Stimulated activated CD4-positive, alpha-beta T cell treated with anti-CD3 and anti-CD28 coated beads, Interleukin-4, amount 100 ng/mL, for 1 hour (primary cell): ENCODE results near the gene CORIN.
"Not testable (repeated sequence)": the region's sequence is repeated elsewhere in the genome, so short reads cannot be mapped to it uniquely, and the experiment has no call there.

Experiments
- DNase-seq: peaks from one replicate; pipeline ENCODE4 v3.0.0-alpha.2; 2020

The CORIN gene

GRCh38 chr4:47624031-47624441 lies 213.8 kb downstream of the CORIN start:
- no peak for DNase-seq

- DNase-seq, result no peak
Measured at GRCh38 chr4:47621181-47621580, 216.7 kb downstream of the CORIN start.

- no peak for DNase-seq
Measured at GRCh38 chr4:47619691-47620090, 218.2 kb downstream of the CORIN start.

- DNase-seq, result no peak
Measured at GRCh38 chr4:47617607-47618006, 220.3 kb downstream of the CORIN start.

GRCh38 chr4:47615385-47615784 lies 222.5 kb downstream of the CORIN start:
- DNase-seq, result no peak

GRCh38 chr4:47612116-47613023 lies 225.5 kb downstream of the CORIN start:
- no peak for DNase-seq

GRCh38 chr4:47606482-47606881 lies 231.4 kb downstream of the CORIN start:
- no peak for DNase-seq

GRCh38 chr4:47598896-47599295 lies 239.0 kb downstream of the CORIN start:
- DNase-seq, result no peak

- DNase-seq, result no peak
Measured at GRCh38 chr4:47598320-47598719, 239.5 kb downstream of the CORIN start.

- no peak for DNase-seq
Measured at GRCh38 chr4:47597696-47598095, 240.2 kb downstream of the CORIN start.

- no peak for DNase-seq
Measured at GRCh38 chr4:47590325-47590724, 247.5 kb downstream of the CORIN start.

GRCh38 chr4:47579235-47579634 lies 258.6 kb downstream of the CORIN start:
- no peak for DNase-seq

GRCh38 chr4:47577779-47578553 lies 259.9 kb downstream of the CORIN start:
- no peak for DNase-seq

- DNase-seq, result no peak
Measured at GRCh38 chr4:47572981-47573380, 264.9 kb downstream of the CORIN start.

- no peak for DNase-seq
Measured at GRCh38 chr4:47570816-47571215, 267.1 kb downstream of the CORIN start.

GRCh38 chr4:47567511-47567910 lies 270.4 kb downstream of the CORIN start:
- DNase-seq, result no peak

- DNase-seq, result no peak
Measured at GRCh38 chr4:47566969-47567368, 270.9 kb downstream of the CORIN start.

- DNase-seq, result no peak
Measured at GRCh38 chr4:47566566-47566965, 271.3 kb downstream of the CORIN start.

- DNase-seq, result no peak
Measured at GRCh38 chr4:47562297-47562696, 275.6 kb downstream of the CORIN start.

- DNase-seq, result no peak
Measured at GRCh38 chr4:47561331-47561730, 276.5 kb downstream of the CORIN start.

GRCh38 chr4:47560682-47561081 lies 277.2 kb downstream of the CORIN start:
- no peak for DNase-seq

- DNase-seq, result no peak
Measured at GRCh38 chr4:47557255-47557654, 280.6 kb downstream of the CORIN start.

- DNase-seq, result not testable (repeated sequence)
Measured at GRCh38 chr4:47555920-47556319, 281.9 kb downstream of the CORIN start.
